Fibroblast of lung (primary cell): Measurements from ENCODE around the gene NPTX1. TPM values are rescaled to one million over a fixed set of nuclear protein-coding genes. Genes with fewer than 3 reads are reported as not detected.

ENCODE experiments used
- DNase-seq, 2 donors: peaks; one replicate each; pipeline versions ENCODE4 v3.0.0 to v3.0.0-alpha.2; 2010; ENCODE audit warnings: low read depth in 2 of 2
- H2AFZ ChIP-seq: 2 replicates; pipeline ENCODE4 v1.5.1; 2012; ENCODE audit warnings: low read length, control low read depth, inconsistent platforms
- H3K27ac ChIP-seq: 2 replicates; pipeline ENCODE4 v1.5.1; 2011; ENCODE audit warnings: low read length, control low read depth; ENCODE audit not compliant: insufficient read depth
- H3K27me3 ChIP-seq: 2 replicates; pipeline ENCODE4 v1.5.1; 2011; ENCODE audit warnings: mild to moderate bottlenecking, low read length; ENCODE audit not compliant: control insufficient read depth, insufficient read depth
- H3K36me3 ChIP-seq: 2 replicates; pipeline ENCODE4 v1.5.1; 2011; ENCODE audit warnings: low read length; ENCODE audit not compliant: control insufficient read depth, insufficient read depth
- H3K4me1 ChIP-seq: 2 replicates; pipeline ENCODE4 v1.5.1; 2011; ENCODE audit warnings: low read length; ENCODE audit not compliant: control insufficient read depth, insufficient read depth; ENCODE audit errors: extremely low read depth
- H3K4me2 ChIP-seq: 2 replicates; pipeline ENCODE4 v1.5.1; 2011; ENCODE audit warnings: low read length, control low read depth; ENCODE audit not compliant: insufficient read depth; ENCODE audit errors: extremely low read depth
- H3K4me3 ChIP-seq, 4 experiments: fragments of 200-600 bp in 1 of 4; sonication (generic) in 1 of 4; replicated peaks in 1 of 4; 2 replicates each; pipeline ENCODE4 v1.5.1; 2011 to 2016; ENCODE audit warnings: low read length in 4 of 4, low read depth in 3 of 4, mild to moderate bottlenecking in 3 of 4, control low read depth in 2 of 4, inconsistent platforms in 1 of 4, mixed read lengths in 1 of 4; ENCODE audit not compliant: insufficient read depth in 1 of 4; ENCODE audit errors: control extremely low read depth in 1 of 4
- H3K79me2 ChIP-seq: 2 replicates; pipeline ENCODE4 v1.5.1; 2012; ENCODE audit warnings: mild to moderate bottlenecking, low read length, inconsistent platforms; ENCODE audit not compliant: control insufficient read depth, insufficient read depth
- H3K9ac ChIP-seq: 2 replicates; pipeline ENCODE4 v1.5.1; 2011; ENCODE audit warnings: mild to moderate bottlenecking, low read length, control low read depth; ENCODE audit not compliant: insufficient read depth
- H3K9me3 ChIP-seq: 2 replicates; pipeline ENCODE4 v1.5.1; 2012; ENCODE audit warnings: low read depth, low read length; ENCODE audit not compliant: control insufficient read depth, insufficient read depth
- H4K20me1 ChIP-seq: 2 replicates; pipeline ENCODE4 v1.5.1; 2011; ENCODE audit warnings: low read length; ENCODE audit not compliant: control insufficient read depth, insufficient read depth; ENCODE audit errors: extremely low read depth
- CTCF ChIP-seq, 2 donors: IDR thresholded peaks in 1 of 2; conservative IDR thresholded peaks in 1 of 2; 1 replicate in 1 of 2; 2 replicates in 1 of 2; pipeline ENCODE4 v1.5.1; 2011 to 2012; ENCODE audit warnings: low read length in 2 of 2, control low read depth in 1 of 2, inconsistent platforms in 1 of 2, low read depth in 1 of 2, mild to moderate bottlenecking in 1 of 2
- EZH2 ChIP-seq: IDR thresholded peaks from 2 replicates; pipeline ENCODE4 v1.5.1; 2012; ENCODE audit warnings: low read length, control low read depth, mild to moderate bottlenecking; ENCODE audit errors: missing control alignments
- polyA plus RNA-seq, 2 donors: library from polyadenylated mRNA; depleted of rRNA in 1 of 2; stranded (reverse) in 1 of 2; unstranded in 1 of 2; fragments of >200 nt; gene quantifications; 2 replicates each; pipeline ENCODE4 v1.2.1, GENCODE V29; 2011 to 2012; ENCODE audit warnings: missing spikeins in 1 of 2
- total RNA-seq: library from RNA; depleted of rRNA; stranded (reverse); fragments of >200 nt; gene quantifications from 2 replicates; pipeline ENCODE4 v1.2.1, GENCODE V29; 2014

NPTX1 gene
- total and polyA plus RNA-seq, 2 donors (not counting 1 experiment from before 2014, with no cell fraction given) = 14.9 to 31.2 TPM

- Histone ChIP-seq H2AFZ (no peak overlapping the region), H3K27ac (no peak overlapping the region), H3K9me3 (no peaks in the 10 kb centered on the region), H3K36me3 (no peaks in the 10 kb centered on the region), H3K9ac (no peak overlapping the region), H3K4me1 (peaks cover 4% of the 10 kb centered on the region), H3K4me3 (no peak overlapping the region), H3K4me2 (no peak overlapping the region), H4K20me1 (no peaks in the 10 kb centered on the region), H3K79me2 (no peaks in the 10 kb centered on the region), H3K27me3 (peaks cover 12% of the 10 kb centered on the region)
- DNase-seq = no peak
- TF ChIP-seq CTCF (conservative IDR thresholded peaks at IDR 0.05 in 1 of 2, IDR thresholded peaks at IDR 0.05 in 1 of 2; ENCODE audit: low read depth in 1 of 2, low read length in 2 of 2) = no peak
- no peak for TF ChIP-seq EZH2
Measured at GRCh38 chr17:80499560-80499959, 23.2 kb upstream of the NPTX1 start.

GRCh38 chr17:80498920-80499410 is 22.6 kb upstream of the NPTX1 start:
- H3K79me2 ChIP-seq = no peaks in the 10 kb centered on the region
- H4K20me1 ChIP-seq = no peaks in the 10 kb centered on the region
- H3K9ac ChIP-seq = no peak overlapping the region
- H3K27ac ChIP-seq = no peak overlapping the region
- H3K4me1 ChIP-seq = peaks cover 4% of the 10 kb centered on the region
- no peaks in the 10 kb centered on the region for H3K36me3 ChIP-seq
- TF ChIP-seq CTCF (conservative IDR thresholded peaks at IDR 0.05 in 1 of 2, IDR thresholded peaks at IDR 0.05 in 1 of 2; ENCODE audit: low read depth in 1 of 2, low read length in 2 of 2) = no peak
- no peak for TF ChIP-seq EZH2
- DNase-seq = no peak
- no peaks in the 10 kb centered on the region for H3K9me3 ChIP-seq
- no peak overlapping the region for H3K4me3 ChIP-seq
- H3K4me2 ChIP-seq = no peak overlapping the region
- H2AFZ ChIP-seq = no peak overlapping the region
- peaks cover 12% of the 10 kb centered on the region for H3K27me3 ChIP-seq

GRCh38 chr17:80498242-80498919 is 22.0 kb upstream of the NPTX1 start:
- Histone ChIP-seq H3K4me1 (peaks cover 4% of the 10 kb centered on the region), H3K4me2 (peak overlapping the region; percentile 59), H3K9ac (no peak overlapping the region), H2AFZ (peak overlapping the region; percentile 75), H3K36me3 (no peaks in the 10 kb centered on the region), H3K4me3 (no peak overlapping the region), H3K79me2 (no peaks in the 10 kb centered on the region), H3K27me3 (peaks cover 12% of the 10 kb centered on the region), H3K9me3 (no peaks in the 10 kb centered on the region), H3K27ac (no peak overlapping the region), H4K20me1 (no peaks in the 10 kb centered on the region)
- TF ChIP-seq CTCF (conservative IDR thresholded peaks at IDR 0.05 in 1 of 2, IDR thresholded peaks at IDR 0.05 in 1 of 2; ENCODE audit: low read depth in 1 of 2, low read length in 2 of 2) = no peak
- no peak for TF ChIP-seq EZH2
- peak; percentile 57 to 81 for DNase-seq
